Activated CD8-positive, alpha-beta T cell treated with anti-CD3 and anti-CD28 coated beads for 36 hours (primary cell): ENCODE results near the gene ZNF785. TPM values are rescaled to one million over a fixed set of nuclear protein-coding genes. Genes with fewer than 3 reads are reported as not detected.

Experiments used
- ATAC-seq: fragments of 200-7000 bp; cut with Tn5 transposase; one replicate; pipeline ENCODE4 v1.10.0; 2021; ENCODE audit warnings: mild to moderate bottlenecking, moderate library complexity
- CTCF ChIA-PET: fragments of 350-600 bp; sonication (Branson Sonifier 250); formaldehyde crosslinking; loops from one replicate; lab custom pipeline; 2021; ENCODE audit warnings: antibody characterized with exemption; lab: Charles Lee
- POLR2A ChIA-PET: fragments of 350-600 bp; sonication (Branson Sonifier 250); formaldehyde crosslinking; loops from one replicate; lab custom pipeline; 2021; ENCODE audit warnings: antibody characterized with exemption; lab: Charles Lee
- DNase-seq: peaks from one replicate; pipeline ENCODE4 v3.0.0-alpha.2; 2020
- H3K27ac Mint-ChIP-seq: one replicate; pipeline ENCODE4 v1.8.0; 2021; ENCODE audit warnings: mild to moderate bottlenecking, mixed read lengths
- H3K27me3 Mint-ChIP-seq: one replicate; pipeline ENCODE4 v1.8.0; 2021; ENCODE audit warnings: mixed read lengths
- H3K36me3 Mint-ChIP-seq: one replicate; pipeline ENCODE4 v1.8.0; 2021; ENCODE audit warnings: low read depth, mixed read lengths
- H3K4me1 Mint-ChIP-seq: one replicate; pipeline ENCODE4 v1.8.0; 2021; ENCODE audit warnings: low read depth, mixed read lengths
- H3K4me3 Mint-ChIP-seq: one replicate; pipeline ENCODE4 v1.8.0; 2021; ENCODE audit warnings: mild to moderate bottlenecking, moderate library complexity, mixed read lengths
- H3K9me3 Mint-ChIP-seq: one replicate; pipeline ENCODE4 v1.8.0; 2021; ENCODE audit warnings: mixed read lengths
- intact Hi-C: fragments of 100-400 bp; cut with micrococcal nuclease; formaldehyde crosslinking; loops from one replicate; pipeline ENCODE4 v1.10.0; 2022
- total RNA-seq, 2 experiments: library from RNA; stranded (reverse); gene quantifications; one replicate each; pipeline ENCODE4 v1.2.3, GENCODE V29; 2021
- TF ChIP-seq, protein P1 (sequence below): fragments of 200-600 bp; IDR thresholded peaks from one replicate; pipeline ENCODE4 v1.8.0; 2022; ENCODE audit warnings: antibody characterized with exemption, mild to moderate bottlenecking

The ZNF785 gene
- total RNA-seq, 2 experiments from 2014 or later = 8.8 to 10.3 TPM

DNA sequence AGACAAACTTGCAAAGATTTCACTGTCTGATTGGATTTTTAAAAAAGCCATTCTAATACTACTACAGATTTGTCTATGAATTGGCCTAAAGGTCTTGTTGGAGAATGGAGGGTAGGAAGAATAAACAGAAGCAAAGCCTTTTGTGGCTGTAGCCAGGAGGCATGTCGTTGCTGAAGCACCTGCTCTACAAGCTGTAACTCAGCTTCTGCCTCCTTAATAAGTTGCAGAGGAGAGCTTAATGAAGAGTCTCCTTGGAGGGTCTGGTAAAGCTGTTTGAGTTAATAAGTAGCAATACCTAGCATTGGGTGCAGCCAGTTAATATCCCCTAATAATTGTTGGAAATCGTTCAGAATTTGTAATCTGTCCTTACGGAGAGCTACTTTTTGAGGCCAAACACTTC lies 34.7 kb upstream of the ZNF785 start:
- Mint-ChIP-seq H3K27ac (no peak overlapping the region), H3K4me1 (no peaks in the 10 kb centered on the region), H3K9me3 (no peaks in the 10 kb centered on the region), H3K36me3 (no peaks in the 10 kb centered on the region), H3K4me3 (no peak overlapping the region), H3K27me3 (no peaks in the 10 kb centered on the region)
- ChIA-PET POLR2A (interaction anchor here (1.4 kb wide), 1 partner anchor 10 kb away, joined by 3 read pairs; the partner anchor contains the start of gene ZNF689), CTCF (interaction anchor here (0.6 to 2.7 kb wide), 6 partner anchors 9 to 211 kb away, joined by 3 to 21 read pairs (median 4); partner anchors contain the start of genes DCTPP1 and ZNF689)
- TF ChIP-seq, protein P1, sequence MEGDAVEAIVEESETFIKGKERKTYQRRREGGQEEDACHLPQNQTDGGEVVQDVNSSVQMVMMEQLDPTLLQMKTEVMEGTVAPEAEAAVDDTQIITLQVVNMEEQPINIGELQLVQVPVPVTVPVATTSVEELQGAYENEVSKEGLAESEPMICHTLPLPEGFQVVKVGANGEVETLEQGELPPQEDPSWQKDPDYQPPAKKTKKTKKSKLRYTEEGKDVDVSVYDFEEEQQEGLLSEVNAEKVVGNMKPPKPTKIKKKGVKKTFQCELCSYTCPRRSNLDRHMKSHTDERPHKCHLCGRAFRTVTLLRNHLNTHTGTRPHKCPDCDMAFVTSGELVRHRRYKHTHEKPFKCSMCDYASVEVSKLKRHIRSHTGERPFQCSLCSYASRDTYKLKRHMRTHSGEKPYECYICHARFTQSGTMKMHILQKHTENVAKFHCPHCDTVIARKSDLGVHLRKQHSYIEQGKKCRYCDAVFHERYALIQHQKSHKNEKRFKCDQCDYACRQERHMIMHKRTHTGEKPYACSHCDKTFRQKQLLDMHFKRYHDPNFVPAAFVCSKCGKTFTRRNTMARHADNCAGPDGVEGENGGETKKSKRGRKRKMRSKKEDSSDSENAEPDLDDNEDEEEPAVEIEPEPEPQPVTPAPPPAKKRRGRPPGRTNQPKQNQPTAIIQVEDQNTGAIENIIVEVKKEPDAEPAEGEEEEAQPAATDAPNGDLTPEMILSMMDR = no peak
- intact Hi-C loops = no loop called here
- DNase-seq (no peak), ATAC-seq (no peak)

DNA sequence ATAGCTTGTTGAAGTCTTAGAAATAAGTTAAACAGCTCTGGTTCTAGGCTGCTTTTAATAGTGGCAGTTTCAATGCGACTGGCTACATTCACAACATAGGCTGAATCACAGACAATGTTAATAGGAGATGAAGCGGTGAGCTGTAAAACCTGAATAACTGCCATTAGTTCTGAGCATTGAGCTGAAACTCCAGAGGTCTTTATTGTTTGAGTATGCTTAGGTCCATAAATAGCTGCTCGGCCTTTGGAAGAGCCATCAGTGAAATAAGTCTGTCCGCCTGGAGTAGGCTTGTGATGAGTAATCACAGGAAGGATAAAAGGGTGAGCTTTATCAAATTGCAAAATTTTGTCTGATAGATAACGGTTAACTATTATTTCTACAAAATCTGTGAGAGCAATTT lies 34.1 kb upstream of the ZNF785 start:
- H3K4me1 Mint-ChIP-seq = no peaks in the 10 kb centered on the region
- no peak overlapping the region for H3K4me3 Mint-ChIP-seq
- POLR2A ChIA-PET = interaction anchor here (1.1 to 1.4 kb wide), 2 partner anchors 9 to 131 kb away, joined by 3 read pairs; partner anchors contain the start of gene ZNF689

DNA sequence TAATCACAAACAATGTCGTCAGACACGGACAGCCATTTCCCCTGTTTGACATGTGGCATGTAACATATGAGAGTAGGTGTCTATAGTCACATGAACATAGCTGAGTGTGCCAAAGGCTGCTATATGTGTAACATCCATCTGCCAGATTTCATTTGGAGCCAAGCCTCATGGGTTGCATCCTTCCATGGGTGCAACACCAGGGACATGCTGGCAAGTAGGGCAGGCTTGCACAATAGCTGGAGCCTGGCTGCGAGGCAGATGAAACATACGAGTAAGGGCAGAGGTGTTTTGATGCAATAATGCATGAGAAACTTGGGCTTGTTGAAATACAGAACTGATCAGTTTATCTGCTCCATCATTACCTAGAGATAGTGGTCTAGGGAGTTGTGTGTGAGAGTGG lies 33.7 kb upstream of the ZNF785 start:
- Mint-ChIP-seq H3K4me1 (no peaks in the 10 kb centered on the region), H3K9me3 (no peaks in the 10 kb centered on the region), H3K27me3 (no peaks in the 10 kb centered on the region), H3K27ac (no peak overlapping the region), H3K4me3 (no peak overlapping the region), H3K36me3 (no peaks in the 10 kb centered on the region)
- intact Hi-C loops = no loop called here
- TF ChIP-seq, protein P1 = no peak
- ChIA-PET POLR2A (interaction anchor here (1.1 to 1.4 kb wide), 2 partner anchors 9 to 130 kb away, joined by 3 read pairs; partner anchors contain the start of gene ZNF689), CTCF (interaction anchor here (0.8 to 2.7 kb wide), 4 partner anchors 10 to 189 kb away, joined by 3 to 21 read pairs (median 4); partner anchors contain the start of gene DCTPP1)
- ATAC-seq (no peak), DNase-seq (no peak)

More for the DNA sequence above, 34.1 kb upstream of the ZNF785 start:
- Mint-ChIP-seq H3K27me3 (no peaks in the 10 kb centered on the region), H3K36me3 (no peaks in the 10 kb centered on the region), H3K9me3 (no peaks in the 10 kb centered on the region), H3K27ac (no peak overlapping the region)
- intact Hi-C loops = no loop called here
- ATAC-seq (no peak), DNase-seq (no peak)
- TF ChIP-seq, protein P1 = no peak
- CTCF ChIA-PET = interaction anchor here (0.6 to 2.7 kb wide), 6 partner anchors 9 to 190 kb away, joined by 3 to 21 read pairs (median 4); partner anchors contain the start of genes DCTPP1 and ZNF689

DNA sequence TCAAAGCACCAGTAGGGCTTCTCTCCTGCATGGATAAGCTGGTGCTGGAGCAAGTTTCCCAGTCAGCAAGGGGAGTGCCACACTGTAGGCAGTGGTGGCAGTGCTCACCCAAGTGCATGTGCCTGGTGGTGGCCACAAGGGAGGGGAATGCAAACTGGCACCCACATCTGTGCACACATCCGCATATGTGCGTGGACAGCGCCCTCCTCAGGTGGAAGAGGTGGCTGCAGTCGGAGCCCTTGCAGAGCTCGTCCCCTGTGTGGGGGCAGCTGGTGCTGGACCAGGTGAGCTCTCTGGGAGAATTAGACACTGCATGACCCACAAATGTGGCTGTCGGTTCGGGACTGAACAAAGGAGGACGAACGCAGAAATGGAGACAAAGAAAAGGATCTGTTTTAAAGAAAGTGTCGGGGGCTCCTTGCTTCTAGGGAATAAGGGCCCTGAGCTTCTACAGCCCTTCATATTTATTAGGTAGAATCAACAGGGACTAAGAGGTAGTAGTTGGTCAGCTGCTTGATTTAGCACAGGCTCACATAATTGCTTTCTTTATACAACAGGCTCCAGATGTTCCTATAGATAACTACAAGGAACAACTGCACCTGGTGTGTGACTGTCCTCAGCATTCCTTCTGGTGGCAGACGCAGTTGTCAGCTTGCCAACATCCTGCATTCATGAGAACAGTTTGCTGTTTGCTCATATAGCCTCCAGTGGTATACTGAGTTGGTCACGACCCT lies 30.0 kb upstream of the ZNF785 start:
- ChIA-PET CTCF (interaction anchor here (0.6 to 4.6 kb wide), 52 partner anchors 8 to 571 kb away, joined by 3 to 61 read pairs (median 4); partner anchors contain the start of genes DCTPP1, ITGAL, SEPTIN1 and ZNF747), POLR2A (interaction anchor here (0.6 to 1.8 kb wide), 9 partner anchors 22 to 233 kb away, joined by 3 to 4 read pairs (median 3); partner anchors contain the start of genes DCTPP1, SEPTIN1 and ZNF785)
- H3K4me3 Mint-ChIP-seq = no peak overlapping the region
- H3K4me1 Mint-ChIP-seq = peaks cover 1% of the 10 kb centered on the region
- no peak overlapping the region for H3K27ac Mint-ChIP-seq
- no peaks in the 10 kb centered on the region for H3K27me3 Mint-ChIP-seq
- TF ChIP-seq, protein P1 = peak; percentile 90
- no peaks in the 10 kb centered on the region for H3K9me3 Mint-ChIP-seq
- H3K36me3 Mint-ChIP-seq = no peaks in the 10 kb centered on the region
- intact Hi-C loops = no loop called here
- ATAC-seq (peak; percentile 90), DNase-seq (peak; percentile 94)
